Ishikawa (cell line): Measurements from ENCODE around the gene STAP2.

Experiments
- REST ChIP-seq: IDR thresholded peaks from 2 replicates; pipeline ENCODE4 v1.6.1; 2012; ENCODE audit warnings: low read depth, mild to moderate bottlenecking
- ZBTB7A ChIP-seq: IDR thresholded peaks from 2 replicates; pipeline ENCODE4 v1.6.1; 2012; ENCODE audit warnings: low read depth

- TF ChIP-seq REST (no peak), ZBTB7A (no peak)
These were observed 20.2 kb downstream of the STAP2 start for GRCh38 chr19:4318460-4318859.
